Activated CD4-positive, alpha-beta memory T cell treated with anti-CD3 and anti-CD28 coated beads for 36 hours (primary cell): ENCODE measurements around the gene STRIP1. TPM values are rescaled to one million over a fixed set of nuclear protein-coding genes. Genes with fewer than 3 reads are reported as not detected.
A peak's percentile ranks its signal among the peaks of the same experiment; 100 is the strongest.

Experiments used
- CTCF ChIA-PET: fragments of 350-600 bp; sonication (Branson Sonifier 250); formaldehyde crosslinking; loops from one replicate; lab custom pipeline; 2021; ENCODE audit warnings: antibody characterized with exemption, inconsistent platforms; lab: Charles Lee
- POLR2A ChIA-PET: fragments of 350-600 bp; sonication (Branson Sonifier 250); formaldehyde crosslinking; loops from one replicate; lab custom pipeline; 2021; ENCODE audit warnings: antibody characterized with exemption; lab: Charles Lee
- DNase-seq: peaks from one replicate; pipeline ENCODE4 v3.0.0-alpha.2; 2020
- H3K27ac Mint-ChIP-seq: one replicate; pipeline ENCODE4 v1.8.0; 2021; ENCODE audit warnings: mixed read lengths
- H3K27me3 Mint-ChIP-seq: one replicate; pipeline ENCODE4 v1.8.0; 2021; ENCODE audit warnings: mixed read lengths
- H3K36me3 Mint-ChIP-seq: one replicate; pipeline ENCODE4 v1.8.0; 2021; ENCODE audit warnings: mixed read lengths
- H3K4me1 Mint-ChIP-seq: one replicate; pipeline ENCODE4 v1.8.0; 2021; ENCODE audit warnings: low read depth, mixed read lengths
- H3K4me3 Mint-ChIP-seq: one replicate; pipeline ENCODE4 v1.8.0; 2021; ENCODE audit warnings: mild to moderate bottlenecking, mixed read lengths
- H3K9me3 Mint-ChIP-seq: one replicate; pipeline ENCODE4 v1.8.0; 2021; ENCODE audit warnings: mixed read lengths
- intact Hi-C: fragments of 100-400 bp; cut with micrococcal nuclease; formaldehyde crosslinking; loops from one replicate; pipeline ENCODE4 v1.15.1; 2023
- total RNA-seq, 2 experiments: library from RNA; stranded (reverse); gene quantifications; one replicate each; pipeline ENCODE4 v1.2.3, GENCODE V29; 2021

The STRIP1 gene
- total RNA-seq, 2 experiments from 2014 or later: 22.7 to 25.7 TPM

GRCh38 chr1:109996476-109996875 is 37.9 kb upstream of the STRIP1 start:
- CTCF ChIA-PET: interaction anchor here (1.5 to 8.6 kb wide), 2 partner anchors 12 to 14 kb away, joined by 3 to 69 read pairs; partner anchors contain the start of gene AHCYL1
- DNase-seq: no peak
- Mint-ChIP-seq H3K27me3 (no peaks in the 10 kb centered on the region), H3K4me3 (no peak overlapping the region), H3K27ac (no peak overlapping the region), H3K36me3 (peaks cover 8% of the 10 kb centered on the region), H3K9me3 (no peaks in the 10 kb centered on the region), H3K4me1 (peaks cover 28% of the 10 kb centered on the region)
- intact Hi-C loops: no loop called here
- POLR2A ChIA-PET: no interaction called here

GRCh38 chr1:109997204-109997866 is 37.1 kb upstream of the STRIP1 start:
- H3K4me3 Mint-ChIP-seq: no peak overlapping the region
- CTCF ChIA-PET: interaction anchor here (1.0 to 8.6 kb wide), 4 partner anchors 13 to 367 kb away, joined by 3 to 69 read pairs (median 5); partner anchors contain the start of gene AHCYL1
- peaks cover 26% of the 10 kb centered on the region for H3K4me1 Mint-ChIP-seq
- POLR2A ChIA-PET: no interaction called here
- H3K27ac Mint-ChIP-seq: no peak overlapping the region
- no peak for DNase-seq
- peaks cover 7% of the 10 kb centered on the region for H3K36me3 Mint-ChIP-seq
- no peaks in the 10 kb centered on the region for H3K27me3 Mint-ChIP-seq
- intact Hi-C loops: no loop called here
- H3K9me3 Mint-ChIP-seq: no peaks in the 10 kb centered on the region

- Mint-ChIP-seq H3K36me3 (peaks cover 7% of the 10 kb centered on the region), H3K27ac (no peak overlapping the region), H3K4me3 (no peak overlapping the region), H3K27me3 (no peaks in the 10 kb centered on the region), H3K9me3 (no peaks in the 10 kb centered on the region), H3K4me1 (peaks cover 28% of the 10 kb centered on the region)
- intact Hi-C loops: no loop called here
- DNase-seq: no peak
- CTCF ChIA-PET: interaction anchor here (1.0 to 8.6 kb wide), 4 partner anchors 13 to 368 kb away, joined by 3 to 69 read pairs (median 5); partner anchors contain the start of gene AHCYL1
- POLR2A ChIA-PET: no interaction called here
Measured at GRCh38 chr1:109997867-109998229, 36.6 kb upstream of the STRIP1 start.

- Mint-ChIP-seq H3K4me3 (no peak overlapping the region), H3K27ac (no peak overlapping the region), H3K36me3 (peaks cover 3% of the 10 kb centered on the region), H3K27me3 (no peaks in the 10 kb centered on the region), H3K4me1 (peaks cover 26% of the 10 kb centered on the region), H3K9me3 (no peaks in the 10 kb centered on the region)
- CTCF ChIA-PET: interaction anchor here (1.3 kb wide), 1 partner anchor 18 kb away, joined by 7 read pairs; the partner anchor contains the start of gene AHCYL1
- no peak for DNase-seq
- POLR2A ChIA-PET: no interaction called here
- intact Hi-C loops: no loop called here
Measured at GRCh38 chr1:110002695-110003094, 31.7 kb upstream of the STRIP1 start.

GRCh38 chr1:110003747-110004428 is 30.5 kb upstream of the STRIP1 start:
- intact Hi-C loops: loop anchor here (1.0 to 2.0 kb wide), 2 partner anchors 10 to 19 kb away; partner anchors contain the start of gene AHCYL1
- peak overlapping the region; percentile 82 for H3K27ac Mint-ChIP-seq

GRCh38 chr1:110004583-110004982 is 29.8 kb upstream of the STRIP1 start:
- no peak overlapping the region for H3K4me3 Mint-ChIP-seq
- intact Hi-C loops: loop anchor here (1.0 to 2.0 kb wide), 2 partner anchors 10 to 20 kb away; partner anchors contain the start of gene AHCYL1
- H3K27me3 Mint-ChIP-seq: no peaks in the 10 kb centered on the region
- peaks cover 24% of the 10 kb centered on the region for H3K4me1 Mint-ChIP-seq
- ChIA-PET POLR2A (interaction anchor here (1.4 kb wide), 2 partner anchors 11 to 20 kb away, joined by 4 to 6 read pairs; partner anchors contain the start of gene AHCYL1), CTCF (interaction anchor here (0.7 to 1.6 kb wide), 4 partner anchors 20 to 615 kb away, joined by 3 to 13 read pairs (median 4); partner anchors contain the start of gene AHCYL1)
- H3K27ac Mint-ChIP-seq: peak overlapping the region; percentile 82
- no peak for DNase-seq
- H3K9me3 Mint-ChIP-seq: no peaks in the 10 kb centered on the region
- H3K36me3 Mint-ChIP-seq: peaks cover 8% of the 10 kb centered on the region

More at GRCh38 chr1:110003747-110004428, 30.5 kb upstream of the STRIP1 start:
- Mint-ChIP-seq H3K4me3 (peak overlapping the region; percentile 30), H3K9me3 (no peaks in the 10 kb centered on the region), H3K36me3 (peaks cover 3% of the 10 kb centered on the region), H3K4me1 (peaks cover 24% of the 10 kb centered on the region), H3K27me3 (no peaks in the 10 kb centered on the region)
- CTCF ChIA-PET: interaction anchor here (0.6 to 1.6 kb wide), 4 partner anchors 19 to 363 kb away, joined by 3 to 13 read pairs (median 4); partner anchors contain the start of gene AHCYL1
- peak; percentile 81 for DNase-seq
- POLR2A ChIA-PET: interaction anchor here (1.4 kb wide), 2 partner anchors 11 to 19 kb away, joined by 4 to 6 read pairs; partner anchors contain the start of gene AHCYL1

GRCh38 chr1:110005971-110006370 is 28.5 kb upstream of the STRIP1 start:
- intact Hi-C loops: loop anchor here (2.0 kb wide), 1 partner anchor 21 kb away; the partner anchor contains the start of gene AHCYL1
- Mint-ChIP-seq H3K9me3 (no peaks in the 10 kb centered on the region), H3K36me3 (peaks cover 15% of the 10 kb centered on the region), H3K27me3 (no peaks in the 10 kb centered on the region), H3K4me3 (no peak overlapping the region), H3K4me1 (peaks cover 24% of the 10 kb centered on the region), H3K27ac (no peak overlapping the region)
- ChIA-PET CTCF (interaction anchor here (1.1 to 2.2 kb wide), 4 partner anchors 22 to 366 kb away, joined by 5 to 23 read pairs (median 8); partner anchors contain the start of gene AHCYL1), POLR2A (no interaction called here)
- no peak for DNase-seq

- ChIA-PET CTCF (interaction anchor here (1.9 to 2.2 kb wide), 3 partner anchors 22 to 366 kb away, joined by 5 to 23 read pairs (median 9); partner anchors contain the start of gene AHCYL1), POLR2A (no interaction called here)
- DNase-seq: no peak
- no peak overlapping the region for H3K4me3 Mint-ChIP-seq
- H3K4me1 Mint-ChIP-seq: peaks cover 24% of the 10 kb centered on the region
- H3K36me3 Mint-ChIP-seq: peaks cover 18% of the 10 kb centered on the region
- H3K9me3 Mint-ChIP-seq: no peaks in the 10 kb centered on the region
- H3K27me3 Mint-ChIP-seq: no peaks in the 10 kb centered on the region
- intact Hi-C loops: no loop called here
- no peak overlapping the region for H3K27ac Mint-ChIP-seq
Measured at GRCh38 chr1:110006516-110006915, 27.9 kb upstream of the STRIP1 start.

- no peak for DNase-seq
- H3K27ac Mint-ChIP-seq: no peak overlapping the region
Measured at GRCh38 chr1:110007046-110007830, 27.2 kb upstream of the STRIP1 start.

GRCh38 chr1:110008971-110009565 is 25.4 kb upstream of the STRIP1 start:
- intact Hi-C loops: no loop called here
- ChIA-PET CTCF (interaction anchor here (0.7 to 4.7 kb wide), 3 partner anchors 20 to 1308 kb away, joined by 4 to 20 read pairs (median 4); partner anchors contain the start of gene STRIP1), POLR2A (no interaction called here)
- DNase-seq: no peak
- Mint-ChIP-seq H3K4me3 (no peak overlapping the region), H3K36me3 (peaks cover 32% of the 10 kb centered on the region), H3K9me3 (no peaks in the 10 kb centered on the region), H3K4me1 (peaks cover 11% of the 10 kb centered on the region), H3K27me3 (no peaks in the 10 kb centered on the region), H3K27ac (no peak overlapping the region)

More at GRCh38 chr1:110007046-110007830, 27.2 kb upstream of the STRIP1 start:
- intact Hi-C loops: no loop called here
- peaks cover 25% of the 10 kb centered on the region for H3K36me3 Mint-ChIP-seq
- H3K4me3 Mint-ChIP-seq: no peak overlapping the region
- H3K27me3 Mint-ChIP-seq: no peaks in the 10 kb centered on the region
- peaks cover 24% of the 10 kb centered on the region for H3K4me1 Mint-ChIP-seq
- CTCF ChIA-PET: interaction anchor here (0.6 to 2.2 kb wide), 6 partner anchors 22 to 367 kb away, joined by 3 to 23 read pairs (median 4); partner anchors contain the start of gene AHCYL1
- H3K9me3 Mint-ChIP-seq: no peaks in the 10 kb centered on the region
- POLR2A ChIA-PET: interaction anchor here (0.9 kb wide), 1 partner anchor 22 kb away, joined by 4 read pairs; no protein-coding TSS in a partner anchor
